ENCODE measurements around the gene THUMPD1. TPM values are rescaled to one million over a fixed set of nuclear protein-coding genes. Genes with fewer than 3 reads are reported as not detected.
"Not testable (repeated sequence)": the region's sequence is repeated elsewhere in the genome, so short reads cannot be mapped to it uniquely, and the experiment has no call there.

Gene THUMPD1
- polyA plus RNA-seq, 4 donors: 64.5 to 81.6 (median 74.2) TPM

DNA sequence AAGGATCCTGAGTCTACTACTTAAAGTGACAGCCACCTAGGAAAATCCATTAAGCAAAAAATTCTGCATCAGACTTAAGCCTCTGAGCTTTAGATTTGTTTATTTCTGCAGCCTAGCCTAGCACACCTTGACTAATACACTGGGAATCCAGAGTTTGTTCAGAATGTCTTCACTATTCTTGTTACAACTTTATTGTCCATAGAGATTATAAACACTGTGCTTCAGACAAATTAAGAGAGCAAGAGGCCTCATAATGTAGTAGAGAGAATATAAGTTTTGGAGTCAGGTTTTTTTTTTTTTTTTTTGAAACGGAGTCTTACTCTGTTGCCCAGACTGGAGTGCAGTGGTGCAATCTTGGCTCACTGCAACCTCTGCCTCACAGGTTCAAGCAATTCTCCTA is 8.9 kb upstream of the THUMPD1 start:
- DNase-seq (ENCODE audit: low read depth in 4 of 4, low spot score in 3 of 4): no peak

DNA sequence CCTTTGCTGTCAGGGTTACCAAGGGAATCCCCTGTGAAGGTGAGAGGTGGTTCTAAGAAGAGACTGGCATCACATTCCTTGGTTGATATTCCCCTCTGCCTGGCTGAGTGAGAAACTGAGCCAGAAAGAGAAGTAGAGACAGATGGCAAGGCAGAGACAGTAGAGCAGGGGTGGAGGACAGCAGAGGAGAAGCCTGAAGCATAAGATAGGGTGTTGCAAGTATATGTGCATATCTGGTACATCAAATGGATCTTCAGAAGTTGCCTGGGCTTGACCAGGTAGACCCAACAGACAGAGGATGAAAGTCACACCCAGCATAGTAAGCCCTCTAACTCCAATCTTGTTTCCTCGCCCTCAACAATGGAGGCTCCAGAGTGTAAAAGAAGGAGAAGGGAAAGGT is 7.9 kb upstream of the THUMPD1 start:
- no peak for DNase-seq (ENCODE audit: low read depth in 4 of 4, low spot score in 3 of 4)

DNA sequence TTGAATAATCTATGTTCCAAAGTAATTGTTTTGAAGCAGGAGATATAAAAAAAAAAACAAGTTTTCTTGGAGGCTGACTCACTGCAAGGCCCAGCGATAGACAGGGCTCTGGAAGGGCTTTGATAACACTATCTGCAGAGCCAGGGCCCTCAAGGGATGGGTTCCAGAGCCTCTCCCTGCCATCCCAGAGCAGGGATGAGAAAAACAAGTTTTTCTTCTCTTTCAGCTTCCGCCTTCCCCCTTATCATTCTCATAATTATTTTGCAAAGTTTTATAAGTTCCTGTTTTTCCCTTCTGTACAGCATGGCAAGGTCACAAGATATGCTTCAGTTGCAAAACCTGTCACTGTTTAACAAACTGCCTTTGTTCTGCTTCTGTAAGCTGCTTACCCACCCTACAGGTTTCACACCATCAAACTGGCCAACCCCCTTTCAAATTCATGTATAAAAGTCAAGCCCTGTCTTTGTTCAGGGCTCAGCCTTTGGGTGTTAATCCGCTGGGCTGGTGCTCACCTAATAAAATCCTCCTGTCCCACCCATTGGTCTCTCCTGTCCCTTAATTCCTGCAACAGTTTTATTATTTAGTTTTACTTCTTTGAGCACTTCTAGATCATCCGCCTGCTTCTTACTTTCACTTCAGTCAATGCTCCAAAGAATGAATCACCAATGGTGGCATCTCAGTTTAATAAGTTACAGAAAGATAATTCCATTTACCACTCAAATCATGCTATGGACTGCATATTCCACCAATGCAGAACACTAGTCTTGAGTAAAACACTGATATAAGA is 5.6 kb upstream of the THUMPD1 start:
- DNase-seq (ENCODE audit: low read depth in 4 of 4, low spot score in 3 of 4): no peak

DNA sequence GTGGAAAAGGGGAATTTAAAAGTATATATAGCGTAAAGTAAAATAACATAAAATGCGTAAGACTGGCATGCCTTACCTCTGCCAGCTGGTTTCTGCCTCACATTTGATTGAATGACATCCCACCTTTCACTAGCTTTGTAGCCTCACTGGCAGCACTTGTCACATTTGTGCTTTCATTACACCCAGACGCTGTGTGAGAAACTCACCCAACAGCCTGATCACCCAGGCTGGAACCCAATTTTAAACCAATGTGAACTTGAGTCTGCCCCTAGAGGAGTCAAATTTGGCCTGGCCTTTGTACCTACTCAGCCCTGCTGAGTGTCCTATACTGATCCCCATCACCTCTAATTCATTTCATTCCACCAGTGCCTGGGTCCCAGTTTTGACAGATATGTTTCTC is 4.8 kb upstream of the THUMPD1 start:
- DNase-seq (ENCODE audit: low read depth in 4 of 4, low spot score in 3 of 4): no peak

DNA sequence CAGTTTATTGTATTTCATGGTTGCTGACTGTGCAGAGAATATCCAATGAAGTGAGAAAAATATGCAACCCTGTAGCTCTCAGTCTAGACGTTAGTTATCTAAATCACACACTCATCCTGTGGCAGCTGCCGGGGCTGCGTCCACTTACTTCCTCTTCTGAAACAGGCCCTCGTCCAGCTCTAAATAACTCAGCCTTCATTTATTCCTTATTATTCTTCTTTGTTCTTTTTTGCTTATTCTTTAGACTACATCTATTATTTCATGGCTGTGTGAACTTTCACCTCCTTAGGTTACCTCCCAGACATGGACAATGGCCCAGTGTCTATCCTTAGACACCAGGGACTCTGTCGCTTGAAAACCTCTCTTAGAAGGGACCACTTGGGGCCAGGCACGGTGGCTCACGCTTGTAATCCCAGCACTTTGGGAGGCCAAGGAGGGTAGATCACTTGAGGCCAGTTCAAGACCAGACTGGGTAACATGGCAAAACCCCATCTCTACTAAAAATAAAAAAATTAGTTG is 3.4 kb upstream of the THUMPD1 start:
- DNase-seq (ENCODE audit: low read depth in 4 of 4, low spot score in 3 of 4): no peak

DNA sequence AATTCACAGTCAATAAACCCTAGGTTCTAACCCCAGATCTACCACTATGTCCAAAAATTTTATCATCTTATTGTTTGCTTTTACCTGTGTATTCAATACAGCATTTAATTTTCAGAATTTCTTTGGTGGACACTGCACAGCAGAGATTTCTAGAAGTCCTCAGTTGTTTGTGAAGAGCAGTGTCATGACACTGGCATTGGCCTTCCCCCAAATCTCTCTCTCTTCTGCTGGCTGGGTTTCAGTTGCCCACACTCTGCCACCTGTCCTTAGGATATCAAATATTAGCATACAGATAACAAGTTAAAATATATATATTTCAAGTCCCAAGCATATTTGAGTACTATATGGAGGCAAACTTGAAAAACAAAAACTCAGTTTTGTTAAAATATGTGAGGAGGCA is 2.0 kb upstream of the THUMPD1 start:
- no peak for DNase-seq (ENCODE audit: low read depth in 4 of 4, low spot score in 3 of 4)

DNA sequence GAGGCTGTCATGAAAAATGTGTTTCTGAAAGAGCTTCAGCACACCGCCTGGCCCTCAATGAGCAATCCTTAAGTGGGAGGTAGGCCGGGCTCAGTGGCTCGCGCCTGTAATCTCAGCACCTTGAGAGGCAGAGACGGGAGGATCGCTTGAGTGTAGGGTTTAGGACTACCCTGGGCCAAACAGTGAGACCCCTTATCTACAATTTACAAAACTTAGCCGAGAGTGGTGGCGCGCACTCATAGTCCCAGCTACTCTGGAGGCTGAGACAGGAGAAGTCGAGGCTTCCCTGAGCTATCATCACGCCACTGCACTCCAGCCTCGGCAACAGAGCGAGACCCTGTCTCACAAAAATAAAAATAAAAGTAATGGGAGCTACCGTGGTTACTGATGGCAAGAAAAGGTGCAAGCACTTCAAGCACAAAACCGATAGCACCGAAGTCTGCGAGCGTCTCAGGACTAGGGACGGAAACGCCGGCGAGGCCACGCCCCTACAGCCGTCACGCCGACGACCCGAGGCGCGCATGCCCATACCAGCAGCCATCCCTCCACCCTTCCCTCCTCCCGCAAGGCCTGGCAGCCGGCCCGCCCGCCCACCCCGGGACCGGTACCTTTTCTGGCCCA is 607 bp downstream of the THUMPD1 start:
- peak; percentile 53 to 67 (median 63) for DNase-seq (ENCODE audit: low read depth in 4 of 4, low spot score in 3 of 4)

DNA sequence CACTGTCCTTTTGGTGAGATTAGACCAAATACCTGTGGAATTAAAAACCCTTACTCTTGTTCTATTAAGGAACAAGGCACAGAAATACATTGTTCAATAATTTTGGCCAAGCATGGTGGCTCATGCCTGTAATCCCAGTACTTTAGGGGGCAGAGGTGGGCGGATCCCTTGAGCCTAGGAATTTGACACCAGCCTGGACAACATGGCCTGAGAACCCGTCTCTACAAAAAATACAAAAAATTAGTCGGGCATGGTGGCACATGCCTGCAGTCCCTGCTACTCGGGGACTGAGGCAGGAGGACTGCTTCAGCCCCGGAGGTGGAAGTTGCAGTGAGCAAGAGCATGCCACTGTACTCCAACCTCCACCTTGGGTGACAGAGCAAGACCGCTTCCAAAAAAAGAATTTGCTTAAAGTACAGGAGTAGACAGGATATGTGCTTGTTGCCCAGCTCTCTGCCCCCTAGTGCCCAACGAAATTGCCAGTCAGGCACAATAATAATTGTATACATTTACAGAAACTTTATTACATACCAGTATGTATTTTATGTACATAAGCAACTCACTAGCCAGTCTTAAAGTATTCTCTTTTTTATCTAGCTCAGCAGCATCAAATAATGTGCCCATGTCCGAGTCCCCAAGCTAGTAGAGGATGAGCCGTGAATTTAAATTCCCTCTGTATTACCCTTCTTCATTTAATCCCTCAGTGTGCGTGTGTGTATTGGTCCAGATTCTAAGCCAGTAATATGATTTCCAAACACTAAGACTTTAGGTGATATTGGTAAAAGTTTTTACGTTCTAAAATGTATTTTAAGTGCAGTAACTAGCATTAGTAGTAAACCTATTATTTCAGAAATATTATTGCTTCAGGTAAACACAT is 1.4 kb downstream of the THUMPD1 start:
- no peak for DNase-seq (ENCODE audit: low read depth in 4 of 4, low spot score in 3 of 4)

DNA sequence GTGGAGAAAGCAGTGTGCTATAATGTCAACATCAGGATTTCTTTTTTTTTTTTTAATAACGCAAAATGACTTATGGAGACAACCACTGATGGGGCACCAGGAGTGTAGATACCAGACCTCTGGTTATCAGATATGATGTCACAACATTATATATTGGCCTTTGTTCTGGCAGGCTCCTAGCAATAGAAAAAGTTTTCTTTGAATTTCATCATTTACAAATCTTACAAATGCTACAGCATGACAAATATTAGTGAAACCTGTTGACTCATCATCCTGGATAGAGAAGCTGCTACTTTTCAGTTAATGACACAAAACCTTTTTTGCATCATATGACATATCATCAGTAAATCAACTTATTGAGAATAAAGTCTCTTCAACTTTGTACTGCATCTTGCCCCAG is 6.1 kb downstream of the THUMPD1 start:
- DNase-seq (ENCODE audit: low read depth in 4 of 4, low spot score in 3 of 4): no peak

DNA sequence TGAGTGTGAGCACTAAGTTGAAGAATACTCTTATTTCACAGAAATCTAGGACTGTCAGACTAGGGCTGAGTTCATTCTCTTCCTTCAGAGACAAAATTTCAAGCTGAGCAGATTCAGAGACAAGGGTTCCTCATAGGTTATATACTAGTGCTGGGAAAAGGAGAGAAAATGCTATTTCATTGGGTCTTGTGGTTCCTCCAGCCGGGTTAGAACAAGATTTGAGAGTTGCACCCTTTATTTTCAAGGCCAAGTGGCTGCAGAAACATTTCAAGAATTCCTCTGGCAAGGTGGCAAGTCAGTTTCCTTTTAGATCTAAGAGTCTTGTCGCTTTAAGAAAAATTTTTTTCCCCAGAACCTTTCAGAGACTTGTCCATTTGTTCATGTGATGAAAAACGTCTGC is 6.8 kb downstream of the THUMPD1 start:
- DNase-seq (ENCODE audit: low read depth in 4 of 4, low spot score in 3 of 4): no peak

DNA sequence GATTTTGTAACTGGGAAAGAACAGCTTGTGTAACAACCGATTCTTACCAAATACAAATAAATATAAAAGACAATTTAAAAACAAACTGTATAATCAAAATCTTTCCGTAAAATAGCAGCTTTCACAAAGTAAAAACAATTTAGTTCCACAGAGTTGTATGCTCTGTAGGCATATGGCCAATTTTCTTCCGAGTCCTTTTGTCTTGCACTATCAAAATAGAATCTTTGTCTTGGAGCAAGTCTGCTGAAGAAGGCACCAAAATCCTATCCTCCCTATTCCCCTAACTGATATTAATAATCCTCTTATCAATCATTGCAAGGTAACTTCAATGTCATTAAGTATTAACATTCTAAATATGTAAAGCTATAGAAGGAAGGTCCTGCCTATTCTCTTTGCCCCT is 7.6 kb downstream of the THUMPD1 start:
- DNase-seq (ENCODE audit: low read depth in 4 of 4, low spot score in 3 of 4): no peak

DNA sequence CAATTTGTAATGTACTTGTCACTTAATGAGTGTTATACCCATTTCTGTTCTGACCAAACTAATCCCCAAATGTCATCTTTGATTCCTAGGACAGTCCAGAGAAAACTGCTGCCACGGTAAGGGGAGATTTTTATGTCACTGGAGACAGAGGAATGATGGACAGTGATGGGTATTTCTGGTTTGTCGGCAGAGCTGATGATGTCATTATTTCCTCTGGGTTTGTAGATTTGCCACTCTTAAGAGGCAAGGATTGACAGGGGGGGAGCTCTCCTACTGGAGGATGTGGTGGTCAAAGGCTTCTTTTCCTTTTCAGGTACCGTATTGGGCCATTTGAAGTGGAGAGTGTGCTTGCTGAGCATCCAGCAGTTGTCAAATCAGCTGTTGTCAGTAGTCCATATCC is 12.5 kb downstream of the THUMPD1 start:
- DNase-seq (ENCODE audit: low read depth in 4 of 4, low spot score in 3 of 4): no peak

DNA sequence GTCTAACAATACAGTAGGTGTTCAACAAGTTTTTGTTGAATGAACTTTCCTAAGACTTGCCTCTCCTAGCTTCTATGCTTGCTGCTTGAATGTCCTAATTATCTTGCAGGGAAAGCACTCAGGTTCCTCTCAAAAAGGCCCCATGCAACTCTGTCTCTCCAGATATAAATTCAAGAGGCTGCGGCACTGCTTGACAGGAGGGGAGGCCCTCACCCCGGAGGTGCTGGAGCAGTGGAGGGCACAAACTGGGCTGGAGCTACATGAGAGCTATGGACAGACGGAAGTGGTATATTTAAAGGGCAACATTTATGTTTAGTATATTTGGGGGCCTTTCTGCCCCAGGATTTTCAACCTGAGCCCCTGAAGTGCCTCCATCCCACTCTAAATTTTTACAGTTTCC is 14.4 kb downstream of the THUMPD1 start:
- DNase-seq (ENCODE audit: low read depth in 4 of 4, low spot score in 3 of 4): no peak

DNA sequence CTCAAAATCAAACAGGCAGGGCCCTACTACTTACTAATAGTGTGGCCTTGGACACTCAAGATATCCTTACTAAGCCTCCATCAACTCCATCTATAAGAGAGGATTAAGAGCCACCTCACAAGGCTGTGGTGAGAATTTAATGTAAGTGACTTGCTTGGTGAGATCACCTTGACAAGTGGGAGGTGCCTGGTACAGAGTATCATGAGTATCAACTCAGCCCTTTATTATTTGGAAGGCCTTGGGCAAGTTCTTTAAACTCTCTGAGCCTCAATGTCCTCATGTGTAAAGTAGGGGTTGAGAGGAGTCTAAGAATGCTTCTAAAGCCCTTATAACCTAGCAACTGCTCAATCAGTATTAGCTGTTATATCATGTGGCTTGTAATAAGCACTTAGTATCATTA is 15.0 kb downstream of the THUMPD1 start:
- no peak for DNase-seq (ENCODE audit: low read depth in 4 of 4, low spot score in 3 of 4)

DNA sequence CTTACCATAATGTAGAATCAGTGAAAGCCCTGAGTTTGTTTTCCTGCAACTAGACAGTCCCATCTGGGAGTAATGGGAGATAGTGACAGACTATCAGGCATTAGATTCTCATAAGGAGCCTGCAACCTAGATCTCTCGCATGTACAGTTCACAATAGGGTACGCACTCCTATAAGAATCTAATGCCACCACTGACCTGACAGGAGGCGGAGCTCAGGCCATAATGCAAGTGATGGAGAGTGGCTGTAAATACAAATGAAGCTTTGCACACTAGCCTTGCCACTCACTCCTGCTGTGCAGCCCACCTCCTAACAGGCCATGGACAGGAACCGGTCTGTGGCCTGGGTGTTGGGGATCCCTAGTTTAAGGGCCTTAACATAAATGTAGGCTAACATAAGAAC is 21.4 kb downstream of the THUMPD1 start:
- DNase-seq (ENCODE audit: low read depth in 4 of 4, low spot score in 3 of 4): no peak

DNA sequence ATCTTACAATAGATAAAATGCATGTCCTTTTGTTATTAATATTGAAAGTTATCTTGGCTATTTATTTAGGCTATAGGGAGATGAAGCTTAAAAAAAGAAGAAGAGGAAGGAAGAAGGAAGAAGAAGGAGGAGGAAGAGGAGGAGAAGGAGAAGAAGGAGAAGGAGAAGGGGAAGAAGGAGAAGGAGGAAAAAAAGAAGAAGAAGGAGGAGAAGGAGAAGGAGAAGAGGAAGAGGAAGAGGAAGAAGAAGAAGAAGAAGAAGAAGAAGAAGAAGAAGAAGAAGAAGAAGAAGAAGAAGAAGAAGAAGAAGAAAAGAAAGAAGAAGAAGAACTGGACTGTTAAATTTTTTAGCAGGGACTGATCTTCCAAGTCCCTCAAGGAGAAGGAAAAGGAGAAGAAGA is 23.9 kb downstream of the THUMPD1 start:
- not testable (repeated sequence) for DNase-seq (ENCODE audit: low read depth in 4 of 4, low spot score in 3 of 4)

DNA sequence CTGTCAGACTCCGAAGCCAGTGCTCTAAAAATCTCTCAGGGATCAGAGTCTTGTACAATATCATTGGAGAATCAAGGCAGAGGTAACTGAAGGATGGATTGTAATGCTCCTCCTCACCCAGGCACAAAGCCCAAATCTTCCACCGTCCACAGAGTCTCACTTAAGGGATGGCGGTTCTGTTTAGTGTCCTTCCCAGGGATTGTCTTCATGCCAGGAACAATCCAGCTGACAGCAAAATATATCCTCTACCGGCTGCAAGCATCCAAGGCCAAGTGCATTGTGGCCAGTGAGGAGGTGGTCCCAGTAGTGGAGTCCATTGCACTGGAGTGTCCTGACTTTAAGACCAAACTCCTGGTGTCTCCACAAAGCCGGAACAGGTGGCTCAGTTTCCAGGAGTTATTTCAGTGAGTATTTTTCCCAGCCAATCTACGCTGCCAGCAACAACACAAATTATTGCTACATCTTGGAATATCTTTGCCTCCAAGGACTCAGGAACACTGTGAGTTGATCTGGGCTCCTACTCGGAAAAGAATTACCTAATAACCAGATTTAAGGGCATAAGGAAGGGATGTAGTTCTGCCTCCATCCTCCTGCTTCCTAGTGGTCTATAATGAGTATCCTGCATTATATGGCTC is 30.2 kb downstream of the THUMPD1 start:
- DNase-seq (ENCODE audit: low read depth in 4 of 4, low spot score in 3 of 4): no peak

DNA sequence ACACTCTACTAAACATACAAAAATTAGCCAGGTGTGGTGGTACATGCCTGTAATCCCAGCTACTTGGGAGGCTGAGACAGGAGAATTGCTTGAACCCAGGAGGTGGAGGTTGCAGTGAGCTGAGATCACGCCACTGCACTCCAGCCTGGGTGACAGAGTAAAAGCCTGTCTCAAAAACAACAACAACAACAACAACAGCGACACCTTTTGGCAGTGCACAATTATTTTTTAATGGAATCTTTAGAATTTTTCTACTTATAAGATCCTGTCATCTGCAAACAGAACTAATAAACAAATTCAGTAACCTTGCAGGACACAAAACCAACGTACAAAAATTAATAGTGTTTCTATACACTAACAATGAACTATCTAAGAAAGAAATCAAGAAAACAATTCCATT is 33.5 kb downstream of the THUMPD1 start:
- DNase-seq (ENCODE audit: low read depth in 4 of 4, low spot score in 3 of 4): not testable (repeated sequence)

DNA sequence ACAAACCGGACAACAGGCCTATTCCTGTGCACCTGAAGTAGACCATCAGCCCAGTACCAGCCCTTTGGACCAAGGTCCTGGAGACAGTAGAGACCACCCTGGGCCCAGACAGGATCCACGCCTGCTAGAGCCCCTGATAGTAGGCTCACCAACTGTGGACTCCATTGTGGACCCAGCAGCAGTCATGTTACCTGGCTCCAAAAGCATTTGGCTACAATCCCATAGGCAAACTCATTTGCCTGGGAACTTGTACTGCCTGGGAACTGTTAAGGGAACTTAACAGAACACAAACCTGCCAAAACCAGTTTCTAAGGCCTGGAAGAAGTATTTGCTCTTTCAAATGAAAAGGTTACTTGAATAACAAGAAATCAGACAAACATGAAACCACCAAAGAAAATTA is 34.2 kb downstream of the THUMPD1 start:
- DNase-seq (ENCODE audit: low read depth in 4 of 4, low spot score in 3 of 4): no peak

DNA sequence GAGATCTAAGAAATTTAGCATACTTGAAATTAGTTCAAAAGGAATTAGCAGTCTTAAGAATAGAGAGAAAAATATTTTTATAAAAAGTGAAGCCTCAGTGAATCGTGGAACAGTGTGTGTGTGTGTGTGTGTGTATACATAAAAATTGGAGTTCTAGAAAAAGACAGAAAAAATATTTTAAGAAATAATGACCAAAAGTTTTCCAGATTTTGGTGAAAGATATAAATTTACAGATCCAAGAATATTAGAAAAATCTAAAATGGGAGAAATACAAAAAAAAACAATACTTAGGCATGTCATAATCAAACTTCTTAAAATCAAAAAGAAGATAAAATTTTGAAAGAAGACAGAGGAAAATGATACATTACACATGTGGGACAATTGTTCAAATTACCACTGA is 35.6 kb downstream of the THUMPD1 start:
- not testable (repeated sequence) for DNase-seq (ENCODE audit: low read depth in 4 of 4, low spot score in 3 of 4)

DNA sequence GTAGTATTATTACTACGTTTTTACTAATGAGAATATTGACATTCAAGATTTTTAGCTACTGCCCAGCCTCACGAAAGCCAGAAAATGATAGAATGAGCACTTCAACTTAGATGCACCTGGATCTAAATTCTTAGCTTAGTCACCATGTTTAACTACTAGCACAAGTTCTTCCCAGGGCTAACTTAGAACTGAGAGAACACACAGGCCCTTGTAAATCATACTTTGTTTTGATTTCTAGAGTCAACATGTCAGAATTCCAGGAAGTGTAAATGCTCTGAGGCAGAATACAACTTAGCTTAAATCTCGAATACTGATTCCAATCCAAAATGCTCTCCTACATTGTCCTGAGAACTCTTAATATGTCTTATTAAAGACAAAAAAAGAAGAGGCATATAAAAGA is 37.3 kb downstream of the THUMPD1 start:
- DNase-seq (ENCODE audit: low read depth in 4 of 4, low spot score in 3 of 4): no peak
